ENCODE measurements around the gene MYO5B. TPM values are rescaled to one million over a fixed set of nuclear protein-coding genes. Genes with fewer than 3 reads are reported as not detected.

Gene MYO5B
- total and polyA plus RNA-seq, 2 of the 4 experiments (the other 2 are of a cell fraction) = 0.24 to 0.54 TPM

DNA sequence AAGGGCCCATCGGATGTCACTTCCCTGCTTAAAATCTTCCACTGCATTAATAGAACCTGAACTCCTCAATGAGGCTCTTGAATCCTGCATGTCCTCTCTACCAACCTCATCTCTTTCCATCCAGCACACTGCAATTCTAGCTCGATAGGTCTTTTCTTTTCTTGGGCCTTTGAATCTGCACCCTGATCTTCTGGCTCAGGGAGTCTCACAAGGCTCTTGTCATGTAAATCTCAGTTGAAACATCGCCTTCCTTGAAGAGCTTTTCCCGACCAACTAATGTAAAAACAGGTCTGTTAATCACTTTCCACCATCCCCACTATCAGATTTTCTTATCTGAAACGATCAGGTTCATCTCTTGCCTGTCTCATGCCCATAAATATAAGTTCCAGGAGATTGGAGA lies 120.5 kb downstream of the MYO5B start:
- Histone ChIP-seq H3K27me3 (ENCODE audit: control insufficient read depth, insufficient read depth, low read length) (no peaks in the 10 kb centered on the region), H4K20me1 (ENCODE audit: insufficient read depth, low read length) (no peaks in the 10 kb centered on the region), H2BK120ac (ENCODE audit: low read depth, low read length) (no peak overlapping the region), H3K36me3 (ENCODE audit: control insufficient read depth, insufficient read depth, low read length) (no peaks in the 10 kb centered on the region), H2BK15ac (ENCODE audit: low read depth, low read length) (no peak overlapping the region), H3K27ac (ENCODE audit: insufficient read depth, low read length) (no peak overlapping the region), H3K4me2 (ENCODE audit: low read depth, low read length) (no peak overlapping the region), H2BK20ac (ENCODE audit: low read depth, low read length) (no peak overlapping the region), H3K9me3 (ENCODE audit: control insufficient read depth, insufficient read depth, low read length) (no peaks in the 10 kb centered on the region), H2AK9ac (replicated peaks; ENCODE audit: low read depth, low read length, poor library complexity) (no peak overlapping the region), H3K14ac (replicated peaks; ENCODE audit: low read depth, low read length) (no peak overlapping the region), H2BK5ac (ENCODE audit: low read depth, low read length, poor library complexity, severe bottlenecking) (no peak overlapping the region), H3K4ac (ENCODE audit: low read depth, low read length) (no peak overlapping the region), H2AK5ac (ENCODE audit: low read depth, low read length) (no peak overlapping the region), H3K4me1 (ENCODE audit: control insufficient read depth, insufficient read depth, low read length) (no peaks in the 10 kb centered on the region), H4K5ac (ENCODE audit: low read depth, low read length) (no peak overlapping the region), H2AFZ (replicated peaks; ENCODE audit: low read length, poor library complexity) (no peak overlapping the region), H3K56ac (ENCODE audit: extremely low read depth, insufficient read depth, low read length) (no peak overlapping the region), H3K23ac (ENCODE audit: low read depth, low read length) (no peak overlapping the region), H3K9ac (ENCODE audit: low read depth, low read length) (no peak overlapping the region), H3K9me1 (ENCODE audit: insufficient read depth, low read length) (no peaks in the 10 kb centered on the region), H4K8ac (ENCODE audit: low read depth in 2 of 2, low read length in 2 of 2) (no peak overlapping the region), H3K18ac (ENCODE audit: low read depth, low read length) (no peak overlapping the region), H3K4me3 (ENCODE audit: insufficient read depth, low read depth, low read length) (no peak overlapping the region), H3K79me1 (ENCODE audit: low read depth in 1 of 2, low read length in 2 of 2) (no peaks in the 10 kb centered on the region), H4K91ac (ENCODE audit: insufficient read depth, low read depth, low read length) (no peak overlapping the region)
- ATAC-seq (ENCODE audit: low read depth) = no peak
- intact Hi-C loops (cut with micrococcal nuclease) = no loop called here
- no TSS peak for BruUV-seq (replicated peaks)
- no peak for DNase-seq
- TF ChIP-seq RAD21 (IDR thresholded peaks at IDR 0.05; ENCODE audit: low read length) (no peak), CHD1 (IDR thresholded peaks at IDR 0.05; ENCODE audit: low read depth, low read length) (no peak), BHLHE40 (IDR thresholded peaks at IDR 0.05; ENCODE audit: low read depth, low read length) (no peak), RFX5 (IDR thresholded peaks at IDR 0.05; ENCODE audit: low read depth, low read length) (no peak), FOS (IDR thresholded peaks at IDR 0.05; ENCODE audit: low read depth, low read length) (no peak), MAZ (IDR thresholded peaks at IDR 0.05; ENCODE audit: borderline replicate concordance, low read depth, low read length) (no peak), NFE2L2 (IDR thresholded peaks at IDR 0.05; ENCODE audit: low read depth, low read length) (no peak), MXI1 (IDR thresholded peaks at IDR 0.05; ENCODE audit: borderline replicate concordance, low read depth, low read length) (no peak), RCOR1 (IDR thresholded peaks at IDR 0.05; ENCODE audit: insufficient replicate concordance, low read length) (no peak), SMC3 (IDR thresholded peaks at IDR 0.05; ENCODE audit: low read depth, low read length) (no peak), POLR2A (IDR thresholded peaks at IDR 0.05; ENCODE audit: low read depth, low read length) (no peak), CEBPB (IDR thresholded peaks at IDR 0.05; ENCODE audit: low read depth, low read length) (no peak), MAFK (IDR thresholded peaks at IDR 0.05; ENCODE audit: low read depth, low read length) (no peak)
- TF ChIP-seq, protein P1, sequence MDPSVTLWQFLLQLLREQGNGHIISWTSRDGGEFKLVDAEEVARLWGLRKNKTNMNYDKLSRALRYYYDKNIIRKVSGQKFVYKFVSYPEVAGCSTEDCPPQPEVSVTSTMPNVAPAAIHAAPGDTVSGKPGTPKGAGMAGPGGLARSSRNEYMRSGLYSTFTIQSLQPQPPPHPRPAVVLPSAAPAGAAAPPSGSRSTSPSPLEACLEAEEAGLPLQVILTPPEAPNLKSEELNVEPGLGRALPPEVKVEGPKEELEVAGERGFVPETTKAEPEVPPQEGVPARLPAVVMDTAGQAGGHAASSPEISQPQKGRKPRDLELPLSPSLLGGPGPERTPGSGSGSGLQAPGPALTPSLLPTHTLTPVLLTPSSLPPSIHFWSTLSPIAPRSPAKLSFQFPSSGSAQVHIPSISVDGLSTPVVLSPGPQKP (IDR thresholded peaks at IDR 0.05; ENCODE audit: borderline replicate concordance, low read depth, low read length) = no peak
- TF ChIP-seq, protein P2, sequence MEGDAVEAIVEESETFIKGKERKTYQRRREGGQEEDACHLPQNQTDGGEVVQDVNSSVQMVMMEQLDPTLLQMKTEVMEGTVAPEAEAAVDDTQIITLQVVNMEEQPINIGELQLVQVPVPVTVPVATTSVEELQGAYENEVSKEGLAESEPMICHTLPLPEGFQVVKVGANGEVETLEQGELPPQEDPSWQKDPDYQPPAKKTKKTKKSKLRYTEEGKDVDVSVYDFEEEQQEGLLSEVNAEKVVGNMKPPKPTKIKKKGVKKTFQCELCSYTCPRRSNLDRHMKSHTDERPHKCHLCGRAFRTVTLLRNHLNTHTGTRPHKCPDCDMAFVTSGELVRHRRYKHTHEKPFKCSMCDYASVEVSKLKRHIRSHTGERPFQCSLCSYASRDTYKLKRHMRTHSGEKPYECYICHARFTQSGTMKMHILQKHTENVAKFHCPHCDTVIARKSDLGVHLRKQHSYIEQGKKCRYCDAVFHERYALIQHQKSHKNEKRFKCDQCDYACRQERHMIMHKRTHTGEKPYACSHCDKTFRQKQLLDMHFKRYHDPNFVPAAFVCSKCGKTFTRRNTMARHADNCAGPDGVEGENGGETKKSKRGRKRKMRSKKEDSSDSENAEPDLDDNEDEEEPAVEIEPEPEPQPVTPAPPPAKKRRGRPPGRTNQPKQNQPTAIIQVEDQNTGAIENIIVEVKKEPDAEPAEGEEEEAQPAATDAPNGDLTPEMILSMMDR (conservative IDR thresholded peaks at IDR 0.05; ENCODE audit: low read depth, low read length) = no peak
- TF ChIP-seq, protein P3, sequence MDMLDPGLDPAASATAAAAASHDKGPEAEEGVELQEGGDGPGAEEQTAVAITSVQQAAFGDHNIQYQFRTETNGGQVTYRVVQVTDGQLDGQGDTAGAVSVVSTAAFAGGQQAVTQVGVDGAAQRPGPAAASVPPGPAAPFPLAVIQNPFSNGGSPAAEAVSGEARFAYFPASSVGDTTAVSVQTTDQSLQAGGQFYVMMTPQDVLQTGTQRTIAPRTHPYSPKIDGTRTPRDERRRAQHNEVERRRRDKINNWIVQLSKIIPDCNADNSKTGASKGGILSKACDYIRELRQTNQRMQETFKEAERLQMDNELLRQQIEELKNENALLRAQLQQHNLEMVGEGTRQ (IDR thresholded peaks at IDR 0.05; ENCODE audit: low read depth, low read length) = no peak
- in situ Hi-C loops (cut with MboI; ENCODE audit: low sequenced_read_pairs) = no loop called here
- dilution Hi-C loops (cut with HindIII; ENCODE audit: low sequenced_read_pairs, unreplicated experiment) = no loop called here
- ChIA-PET POLR2A (ENCODE audit: unreplicated experiment) (no interaction called here), CTCF (no interaction called here)
- WGBS, 2 experiments (ENCODE audit: extremely low coverage in 2 of 2, insufficient read length in 1 of 2) = 38% methylated on average over 1 of the region's 5 CpGs; no CpG with 5 or more reads in 1 of the 2 experiments

All from IMR-90 (cell line).